KG1 (cell line): ENCODE results near the gene PRR23E.

Experiments used
- DNase-seq: peaks from one replicate; lab custom pipeline; 2025; lab: John Stamatoyannopoulos, UW

The PRR23E gene

GRCh38 chr3:127209840-127210653 is 17.1 kb downstream of the PRR23E start:
- DNase-seq = no peak

GRCh38 chr3:127210654-127210943 is 17.7 kb downstream of the PRR23E start:
- DNase-seq = no peak

- DNase-seq = no peak
Measured at GRCh38 chr3:127211118-127212060, 18.5 kb downstream of the PRR23E start.

GRCh38 chr3:127212231-127212630 is 19.3 kb downstream of the PRR23E start:
- DNase-seq = no peak

GRCh38 chr3:127212711-127213110 is 19.8 kb downstream of the PRR23E start:
- no peak for DNase-seq

GRCh38 chr3:127213381-127213918 is 20.5 kb downstream of the PRR23E start:
- DNase-seq = no peak

- no peak for DNase-seq
Measured at GRCh38 chr3:127214975-127215374, 22.0 kb downstream of the PRR23E start.

GRCh38 chr3:127215714-127216414 is 22.9 kb downstream of the PRR23E start:
- no peak for DNase-seq

GRCh38 chr3:127216415-127217261 is 23.7 kb downstream of the PRR23E start:
- DNase-seq = no peak

- no peak for DNase-seq
Measured at GRCh38 chr3:127217596-127218453, 24.9 kb downstream of the PRR23E start.

GRCh38 chr3:127218454-127218922 is 25.6 kb downstream of the PRR23E start:
- no peak for DNase-seq

GRCh38 chr3:127220497-127220896 is 27.6 kb downstream of the PRR23E start:
- DNase-seq = no peak

GRCh38 chr3:127221037-127221436 is 28.1 kb downstream of the PRR23E start:
- no peak for DNase-seq

- no peak for DNase-seq
Measured at GRCh38 chr3:127221446-127222035, 28.6 kb downstream of the PRR23E start.

GRCh38 chr3:127222163-127222562 is 29.2 kb downstream of the PRR23E start:
- no peak for DNase-seq

- DNase-seq = no peak
Measured at GRCh38 chr3:127222664-127223063, 29.7 kb downstream of the PRR23E start.

- no peak for DNase-seq
Measured at GRCh38 chr3:127224118-127224517, 31.2 kb downstream of the PRR23E start.

- no peak for DNase-seq
Measured at GRCh38 chr3:127226457-127226856, 33.5 kb downstream of the PRR23E start.

- DNase-seq = no peak
Measured at GRCh38 chr3:127226946-127227842, 34.3 kb downstream of the PRR23E start.
